Gastrocnemius medialis (tissue), 4 donors: ENCODE data around the gene EWSR1.

Source experiments
- POLR2A ChIP-seq, 2 donors: fragments of 450-650 bp; IDR thresholded peaks; one replicate each; pipeline ENCODE4 v1.6.1; 2017; ENCODE audit warnings: antibody characterized with exemption in 2 of 2, mild to moderate bottlenecking in 2 of 2, moderate library complexity in 2 of 2
- TF ChIP-seq, protein P1 (sequence below), 5 experiments: fragments of 450-650 bp in 3 of 5; fragments of 200-600 bp in 2 of 5; sonication (generic) in 2 of 5; IDR thresholded peaks in 4 of 5; conservative IDR thresholded peaks in 1 of 5; 1 replicate in 4 of 5; 2 replicates in 1 of 5; pipeline ENCODE4 v1.5.1; 2016 to 2019; ENCODE audit warnings: antibody characterized with exemption in 5 of 5, mild to moderate bottlenecking in 3 of 5, moderate library complexity in 3 of 5

DNA sequence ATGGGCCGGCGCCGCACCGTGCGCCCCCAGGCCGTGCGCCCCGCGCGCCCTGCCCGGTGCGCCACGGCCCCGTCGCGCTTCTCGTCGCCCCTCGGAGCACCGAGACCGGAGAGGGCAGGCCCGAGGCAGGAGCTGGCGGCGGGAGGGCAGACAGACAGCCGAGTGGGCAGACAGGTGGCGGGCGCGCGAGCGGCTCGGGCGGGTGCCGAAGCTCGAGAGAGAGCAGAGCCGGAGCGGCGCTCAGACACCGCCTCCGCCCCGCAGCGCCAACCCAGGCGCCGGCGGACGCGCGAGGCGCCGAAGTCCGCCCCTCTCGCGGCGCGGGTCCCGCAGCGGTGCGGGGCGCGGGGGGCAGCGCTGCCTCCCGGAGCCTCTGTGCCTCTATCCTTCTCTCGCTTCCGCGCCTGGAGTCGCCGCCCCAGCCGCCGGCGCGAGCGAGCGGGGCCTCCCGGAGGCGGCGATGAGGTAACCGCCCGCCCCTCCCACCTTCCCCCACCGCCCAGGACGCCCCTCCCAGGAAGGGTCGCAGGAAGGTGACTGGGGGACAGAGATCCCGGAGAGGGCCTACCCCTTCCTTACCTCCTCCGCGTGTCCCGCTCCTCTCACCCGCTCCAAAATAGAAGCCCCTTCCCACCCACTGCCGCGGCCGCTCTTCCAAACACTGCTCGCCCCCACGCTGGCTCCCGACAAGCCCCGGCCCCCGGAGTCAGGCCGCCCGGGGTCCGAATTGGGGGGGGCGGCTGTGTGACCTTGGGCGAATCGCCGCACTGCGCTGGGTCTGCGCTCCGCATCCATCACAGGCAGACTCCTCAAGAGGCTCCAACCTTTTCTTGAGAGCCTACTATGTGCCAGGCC is 47.4 kb downstream of the EWSR1 start, which contains the start of gene RASL10A:
- no peak for TF ChIP-seq POLR2A (IDR thresholded peaks at IDR 0.05)
- TF ChIP-seq, protein P1, sequence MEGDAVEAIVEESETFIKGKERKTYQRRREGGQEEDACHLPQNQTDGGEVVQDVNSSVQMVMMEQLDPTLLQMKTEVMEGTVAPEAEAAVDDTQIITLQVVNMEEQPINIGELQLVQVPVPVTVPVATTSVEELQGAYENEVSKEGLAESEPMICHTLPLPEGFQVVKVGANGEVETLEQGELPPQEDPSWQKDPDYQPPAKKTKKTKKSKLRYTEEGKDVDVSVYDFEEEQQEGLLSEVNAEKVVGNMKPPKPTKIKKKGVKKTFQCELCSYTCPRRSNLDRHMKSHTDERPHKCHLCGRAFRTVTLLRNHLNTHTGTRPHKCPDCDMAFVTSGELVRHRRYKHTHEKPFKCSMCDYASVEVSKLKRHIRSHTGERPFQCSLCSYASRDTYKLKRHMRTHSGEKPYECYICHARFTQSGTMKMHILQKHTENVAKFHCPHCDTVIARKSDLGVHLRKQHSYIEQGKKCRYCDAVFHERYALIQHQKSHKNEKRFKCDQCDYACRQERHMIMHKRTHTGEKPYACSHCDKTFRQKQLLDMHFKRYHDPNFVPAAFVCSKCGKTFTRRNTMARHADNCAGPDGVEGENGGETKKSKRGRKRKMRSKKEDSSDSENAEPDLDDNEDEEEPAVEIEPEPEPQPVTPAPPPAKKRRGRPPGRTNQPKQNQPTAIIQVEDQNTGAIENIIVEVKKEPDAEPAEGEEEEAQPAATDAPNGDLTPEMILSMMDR (IDR thresholded peaks at IDR 0.05 in 4 of 5, conservative IDR thresholded peaks at IDR 0.05 in 1 of 5) = no peak
